SU-DHL-6 (cell line): Measurements from ENCODE around the gene CFAP161.

ENCODE experiments used
- H2AFZ ChIP-seq: fragments of 200-600 bp; sonication (generic); 2 replicates; pipeline ENCODE4 v1.6.1; 2014; ENCODE audit warnings: low read depth, mild to moderate bottlenecking, moderate library complexity, mixed read lengths, antibody characterized with exemption, low read length; ENCODE audit not compliant: severe bottlenecking
- H3F3A ChIP-seq: fragments of 200-600 bp; shearing (Covaris generic); 2 replicates; pipeline ENCODE4 v1.6.0; 2016; ENCODE audit warnings: antibody characterized with exemption, mild to moderate bottlenecking; ENCODE audit not compliant: insufficient read depth
- H3K27ac ChIP-seq: fragments of 200-600 bp; sonication (generic); 2 replicates; pipeline ENCODE4 v1.5.1; 2016; ENCODE audit warnings: low read depth, mild to moderate bottlenecking, low read length, moderate library complexity, mixed read lengths
- H3K27me3 ChIP-seq: fragments of 200-600 bp; sonication (generic), shearing (Covaris generic); 2 replicates; pipeline ENCODE4 v1.6.0; 2014; ENCODE audit warnings: mild to moderate bottlenecking, low read length
- H3K36me3 ChIP-seq: fragments of 200-600 bp; sonication (generic); 2 replicates; pipeline ENCODE4 v1.6.1; 2014; ENCODE audit warnings: mild to moderate bottlenecking, low read length, mixed read lengths
- H3K4me2 ChIP-seq: fragments of 300-600, 200-600 bp; shearing (Covaris generic), sonication (generic); 2 replicates; pipeline ENCODE4 v1.6.0; 2014; ENCODE audit warnings: low read length, low read depth, mild to moderate bottlenecking; ENCODE audit not compliant: poor library complexity, severe bottlenecking
- H3K4me3 ChIP-seq: fragments of 200-600 bp; sonication (generic); 2 replicates; pipeline ENCODE4 v1.5.1; 2014; ENCODE audit warnings: antibody characterized with exemption, low read length, mild to moderate bottlenecking, mixed read lengths; ENCODE audit not compliant: insufficient read depth, poor library complexity, severe bottlenecking
- H3K79me2 ChIP-seq: fragments of 200-600 bp; sonication (generic); 2 replicates; pipeline ENCODE4 v1.6.1; 2014; ENCODE audit warnings: mild to moderate bottlenecking, low read length, moderate library complexity; ENCODE audit not compliant: insufficient read depth
- H3K9ac ChIP-seq: fragments of 200-600 bp; sonication (generic); 2 replicates; pipeline ENCODE4 v1.7.0; 2014; ENCODE audit warnings: mild to moderate bottlenecking, low read length
- H3K9me2 ChIP-seq: fragments of 200-600 bp; sonication (generic); replicated peaks from 2 replicates; pipeline ENCODE4 v1.6.1; 2014; ENCODE audit warnings: low read length; ENCODE audit not compliant: insufficient read depth
- H3K9me3 ChIP-seq: fragments of 200-600 bp; sonication (generic); 2 replicates; pipeline ENCODE4 v1.6.1; 2014; ENCODE audit warnings: low read length, mixed read lengths; ENCODE audit not compliant: insufficient read depth
- H4K20me1 ChIP-seq: fragments of 200-600 bp; sonication (generic); 2 replicates; pipeline ENCODE4 v1.6.1; 2014; ENCODE audit warnings: low read depth, mild to moderate bottlenecking, antibody characterized with exemption, low read length, moderate library complexity, mixed read lengths
- CTCF ChIP-seq: fragments of 200-600 bp; sonication (generic); IDR thresholded peaks from one replicate; pipeline ENCODE4 v1.5.1; 2017; ENCODE audit warnings: antibody characterized with exemption, mild to moderate bottlenecking, low read length, moderate library complexity; ENCODE audit not compliant: insufficient read depth, poor library complexity, severe bottlenecking
- EZH2phosphoT487 ChIP-seq: fragments of 200-600 bp; sonication (generic), shearing (Covaris generic); conservative IDR thresholded peaks from 2 replicates; pipeline ENCODE4 v1.6.1; 2018; ENCODE audit warnings: mild to moderate bottlenecking, antibody characterized with exemption, low read length, moderate library complexity, mixed read lengths

CFAP161 gene

GRCh38 chr15:81163961-81164800 lies 30.1 kb downstream of the CFAP161 start:
- Histone ChIP-seq H3K9me2 (no peaks in the 10 kb centered on the region), H3K27ac (no peak overlapping the region), H2AFZ (no peak overlapping the region), H3K36me3 (no peaks in the 10 kb centered on the region), H3K4me2 (no peak overlapping the region), H3F3A (no peaks in the 10 kb centered on the region), H3K79me2 (no peaks in the 10 kb centered on the region), H3K27me3 (no peaks in the 10 kb centered on the region), H4K20me1 (no peaks in the 10 kb centered on the region), H3K4me3 (no peak overlapping the region), H3K9me3 (no peaks in the 10 kb centered on the region), H3K9ac (no peak overlapping the region)
- TF ChIP-seq CTCF, result no peak
- no peak for TF ChIP-seq EZH2phosphoT487

- Histone ChIP-seq H3K9me3 (no peaks in the 10 kb centered on the region), H3K27ac (no peak overlapping the region), H3K9me2 (no peaks in the 10 kb centered on the region), H4K20me1 (no peaks in the 10 kb centered on the region), H3F3A (no peaks in the 10 kb centered on the region), H3K4me3 (no peak overlapping the region), H2AFZ (no peak overlapping the region), H3K27me3 (no peaks in the 10 kb centered on the region), H3K9ac (no peak overlapping the region), H3K79me2 (no peaks in the 10 kb centered on the region), H3K36me3 (no peaks in the 10 kb centered on the region), H3K4me2 (no peak overlapping the region)
- TF ChIP-seq EZH2phosphoT487 (no peak), CTCF (no peak)
Observed at GRCh38 chr15:81165535-81165934, 31.5 kb downstream of the CFAP161 start.

- Histone ChIP-seq H3K4me3 (no peak overlapping the region), H3K36me3 (no peaks in the 10 kb centered on the region), H2AFZ (no peak overlapping the region), H3K27me3 (no peaks in the 10 kb centered on the region), H3K4me2 (no peak overlapping the region), H4K20me1 (no peaks in the 10 kb centered on the region), H3F3A (no peaks in the 10 kb centered on the region), H3K27ac (no peak overlapping the region), H3K9me2 (no peaks in the 10 kb centered on the region), H3K9me3 (no peaks in the 10 kb centered on the region), H3K79me2 (no peaks in the 10 kb centered on the region), H3K9ac (no peak overlapping the region)
- TF ChIP-seq EZH2phosphoT487, result no peak
Observed at GRCh38 chr15:81166636-81167305, 32.7 kb downstream of the CFAP161 start.

GRCh38 chr15:81168131-81168526 lies 34.1 kb downstream of the CFAP161 start:
- Histone ChIP-seq H3K4me2 (no peak overlapping the region), H3K79me2 (no peaks in the 10 kb centered on the region), H3K27me3 (no peaks in the 10 kb centered on the region), H3K4me3 (no peak overlapping the region), H3K9me2 (no peaks in the 10 kb centered on the region), H4K20me1 (no peaks in the 10 kb centered on the region), H2AFZ (no peak overlapping the region), H3K9me3 (no peaks in the 10 kb centered on the region), H3K9ac (no peak overlapping the region), H3K27ac (no peak overlapping the region), H3K36me3 (no peaks in the 10 kb centered on the region), H3F3A (no peaks in the 10 kb centered on the region)
- no peak for TF ChIP-seq CTCF
- no peak for TF ChIP-seq EZH2phosphoT487
